GM21515 (cell line): ENCODE results near the gene SKP1.
"Not testable (repeated sequence)": the region's sequence is repeated elsewhere in the genome, so short reads cannot be mapped to it uniquely, and the experiment has no call there.

Experiments
- ATAC-seq: cut with Tn5 transposase; IDR thresholded peaks from one replicate; pipeline ENCODE4 v1.9.1; 2021; ENCODE audit not compliant: unreplicated experiment

Gene SKP1

GRCh38 chr5:134176511-134177368 is at the start of gene SKP1:
TSS of gene SKP1 (minus strand) at chr5:134176950. CDS start at chr5:134174022, 2,928 bp downstream.
- ATAC-seq, result peak; percentile 73

- ATAC-seq, result peak; percentile 79
Measured at GRCh38 chr5:134225780-134226440, 49.2 kb upstream of the SKP1 start, which contains the start of gene PPP2CA. TSS of gene PPP2CA (minus strand) at chr5:134226073. CDS start at chr5:134225861, 212 bp downstream.

DNA sequence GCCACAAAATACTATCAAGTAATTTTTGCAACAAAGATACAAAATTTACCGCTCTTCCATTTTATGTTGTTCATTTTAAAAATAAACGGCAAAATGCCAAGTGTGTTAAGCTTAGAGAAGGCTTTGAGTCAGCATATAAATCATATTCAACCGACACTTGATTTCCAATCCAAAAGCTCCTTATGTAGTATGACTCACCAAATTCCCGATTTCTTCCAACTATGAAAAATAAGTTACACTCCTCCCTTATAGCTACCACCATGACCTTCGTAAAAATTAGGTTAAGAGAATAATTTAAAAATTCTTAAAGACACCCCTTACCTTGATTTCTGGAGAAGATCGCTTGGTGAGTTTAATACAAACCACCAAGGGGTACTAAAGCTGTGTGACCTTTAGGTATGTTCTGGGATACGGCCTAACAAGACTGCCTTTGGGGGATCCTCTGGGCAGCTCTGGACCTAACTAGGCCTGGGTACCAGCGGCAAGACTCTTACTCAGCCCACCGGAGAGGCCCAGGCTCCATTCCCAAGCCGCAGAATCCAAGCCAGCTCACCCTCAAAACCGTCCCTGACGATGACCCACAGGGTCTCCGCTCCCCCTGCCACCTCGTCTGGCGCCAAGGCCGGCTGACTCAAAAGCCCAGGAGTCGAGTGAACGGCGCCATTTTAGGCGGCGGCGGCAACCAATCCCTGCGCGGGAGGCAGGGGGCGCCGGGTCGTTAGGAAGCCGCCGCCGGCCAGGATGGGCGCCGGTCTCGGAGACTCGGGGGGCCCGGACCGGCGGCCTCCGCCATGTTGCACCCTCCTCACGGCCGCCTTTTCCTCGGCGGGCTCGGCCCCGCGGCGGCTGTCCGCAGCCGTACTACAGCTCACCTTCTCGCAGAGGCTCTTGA is 48.4 kb upstream of the SKP1 start:
- ATAC-seq, result peak; percentile 33

DNA sequence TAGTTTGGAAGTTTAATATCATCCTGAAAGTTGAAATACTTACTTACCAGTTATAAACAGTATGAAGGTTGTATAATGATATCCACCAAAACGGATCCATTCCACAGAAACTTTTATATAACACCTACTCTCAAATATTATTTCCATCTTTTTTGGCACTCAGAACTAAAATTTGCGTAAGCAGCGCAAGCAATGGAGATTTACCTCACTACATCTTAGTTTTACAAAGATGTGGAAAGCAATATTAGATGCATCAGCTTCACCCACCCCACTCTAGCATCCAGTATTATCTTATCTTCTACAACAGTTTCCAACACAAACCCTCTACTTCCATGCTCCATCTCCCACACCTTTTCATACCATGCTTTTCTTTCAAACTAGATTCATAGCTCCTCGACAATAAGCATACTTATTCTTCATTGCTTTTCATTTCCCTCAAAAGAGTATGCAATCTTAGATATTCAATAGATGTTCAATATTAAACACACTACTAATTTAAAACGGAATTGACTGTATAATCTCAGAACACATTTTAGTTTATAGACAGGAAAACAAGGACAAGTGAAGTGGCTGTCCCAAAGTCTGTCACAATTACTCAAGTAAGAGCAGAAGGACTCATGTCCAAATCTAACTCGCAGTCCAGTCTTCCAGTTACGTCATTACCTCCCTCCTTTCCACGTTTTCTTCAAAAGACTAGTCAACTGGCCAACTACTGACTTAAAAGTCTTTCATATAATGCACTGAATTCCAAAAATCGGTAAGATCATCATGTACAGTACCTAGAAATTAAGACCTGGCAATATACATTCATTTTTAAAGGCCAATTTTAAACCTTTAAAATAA is 46.9 kb upstream of the SKP1 start:
- no peak for ATAC-seq

GRCh38 chr5:134221690-134222089 is 44.9 kb upstream of the SKP1 start:
- ATAC-seq, result not testable (repeated sequence)

- ATAC-seq, result no peak
Measured at GRCh38 chr5:134215757-134216156, 39.0 kb upstream of the SKP1 start.

- not testable (repeated sequence) for ATAC-seq
Measured at GRCh38 chr5:134211263-134212031, 34.7 kb upstream of the SKP1 start.

- ATAC-seq, result no peak
Measured at GRCh38 chr5:134209477-134210245, 32.9 kb upstream of the SKP1 start.

- no peak for ATAC-seq
Measured at GRCh38 chr5:134207696-134208095, 30.9 kb upstream of the SKP1 start.

DNA sequence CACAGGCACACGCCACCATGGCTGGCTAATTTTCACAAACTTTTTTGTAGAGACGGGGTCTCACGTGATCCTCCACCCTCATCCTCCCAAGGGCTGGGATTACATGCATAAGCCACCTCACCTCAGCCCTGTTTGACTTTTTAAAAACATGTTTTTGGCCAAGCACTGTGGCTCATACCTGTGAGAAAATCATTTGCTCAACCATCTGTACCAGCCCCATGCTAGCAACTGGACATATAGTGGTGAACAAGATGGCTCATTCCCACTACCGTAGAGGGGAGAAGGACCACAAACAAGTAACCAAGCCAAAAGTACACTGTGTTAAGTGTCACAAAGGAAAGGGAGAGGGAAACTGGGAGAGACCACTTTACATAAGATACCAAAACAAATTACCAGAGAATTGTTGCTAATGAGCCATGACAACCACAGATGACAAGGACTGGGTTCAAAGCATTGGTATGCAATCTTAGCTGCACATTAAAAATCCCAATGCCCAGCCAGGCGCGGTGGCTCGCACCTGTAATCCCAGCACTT is 29.9 kb upstream of the SKP1 start:
- no peak for ATAC-seq

DNA sequence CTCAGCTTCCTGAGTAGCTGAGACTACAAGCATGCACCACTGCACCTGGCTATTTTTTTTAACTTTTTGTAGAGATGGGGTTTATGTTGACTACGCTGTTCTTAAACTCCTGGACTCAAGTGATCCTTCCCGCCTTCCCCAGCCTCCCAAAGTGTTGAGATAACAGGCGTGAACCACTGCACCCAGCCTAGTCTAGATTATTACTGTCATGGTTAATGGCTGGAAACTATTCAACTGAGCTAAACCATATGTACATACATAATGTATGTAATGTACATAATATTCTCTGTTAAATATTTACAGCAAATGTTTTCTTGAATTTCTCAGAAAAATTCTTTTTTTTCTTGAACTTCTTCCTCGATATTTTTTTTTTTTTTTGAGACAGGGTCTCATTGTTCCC is 27.8 kb upstream of the SKP1 start:
- no peak for ATAC-seq

DNA sequence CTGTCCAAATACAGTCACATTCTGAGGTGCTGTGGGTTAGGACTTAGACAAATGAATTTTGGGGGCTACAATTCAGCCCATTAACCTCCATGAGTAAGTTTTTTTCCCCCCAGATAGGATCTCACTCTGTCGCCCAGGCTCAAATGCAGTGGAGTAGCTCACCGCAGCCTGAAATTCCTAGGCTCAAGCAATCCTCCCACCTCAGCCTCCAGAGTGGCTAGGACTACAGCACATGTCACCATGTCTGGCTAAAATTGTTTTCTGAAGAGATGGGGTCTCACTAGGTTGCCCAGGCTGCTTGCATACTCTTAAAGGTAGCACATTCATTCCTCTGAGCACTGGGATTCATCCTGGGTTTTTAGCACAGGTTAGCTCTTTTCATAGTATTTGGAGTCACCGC is 26.9 kb upstream of the SKP1 start:
- ATAC-seq, result no peak

- no peak for ATAC-seq
Measured at GRCh38 chr5:134195666-134196065, 18.9 kb upstream of the SKP1 start.

GRCh38 chr5:134189031-134189430 is 12.3 kb upstream of the SKP1 start:
- no peak for ATAC-seq

DNA sequence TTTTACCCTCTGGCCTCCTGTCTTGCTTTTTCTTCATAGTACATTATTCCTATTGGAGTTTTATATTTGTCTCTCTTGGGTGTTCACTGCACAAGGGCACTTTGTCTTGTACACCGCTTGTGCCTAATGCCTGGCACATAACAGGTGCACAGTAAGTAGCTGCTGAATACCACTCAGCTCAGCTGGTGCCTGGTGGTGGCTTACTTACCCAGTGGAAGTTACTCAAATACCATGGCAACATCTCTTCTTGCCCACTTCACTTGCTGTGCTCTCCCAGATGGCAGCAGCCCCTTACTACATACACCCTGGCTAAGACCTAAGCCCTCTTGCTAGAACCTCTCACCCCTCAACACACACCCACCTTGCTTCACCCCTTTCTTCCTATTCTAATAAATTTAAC is 11.3 kb upstream of the SKP1 start:
- no peak for ATAC-seq

- no peak for ATAC-seq
Measured at GRCh38 chr5:134184155-134185135, 7.7 kb upstream of the SKP1 start.

DNA sequence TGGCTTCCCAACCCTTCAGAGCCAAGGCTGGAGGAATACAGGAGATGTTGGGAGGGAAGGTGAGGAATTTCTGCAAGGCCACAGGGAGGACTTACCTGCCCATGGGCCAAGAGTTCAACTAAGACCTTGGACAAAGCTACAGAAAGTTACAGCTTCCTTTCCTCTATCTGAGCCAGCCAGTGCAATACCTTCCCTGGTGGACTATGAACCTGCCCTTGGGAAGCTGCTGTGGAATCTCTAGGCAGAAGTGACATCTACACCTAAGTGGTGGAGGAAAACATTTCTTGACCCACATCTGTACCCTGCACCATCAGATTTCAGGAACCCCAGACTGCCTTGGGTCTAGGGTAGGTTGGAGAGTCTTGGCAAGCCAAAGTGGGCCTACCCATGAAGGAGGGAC is 6.7 kb upstream of the SKP1 start:
- ATAC-seq, result no peak

DNA sequence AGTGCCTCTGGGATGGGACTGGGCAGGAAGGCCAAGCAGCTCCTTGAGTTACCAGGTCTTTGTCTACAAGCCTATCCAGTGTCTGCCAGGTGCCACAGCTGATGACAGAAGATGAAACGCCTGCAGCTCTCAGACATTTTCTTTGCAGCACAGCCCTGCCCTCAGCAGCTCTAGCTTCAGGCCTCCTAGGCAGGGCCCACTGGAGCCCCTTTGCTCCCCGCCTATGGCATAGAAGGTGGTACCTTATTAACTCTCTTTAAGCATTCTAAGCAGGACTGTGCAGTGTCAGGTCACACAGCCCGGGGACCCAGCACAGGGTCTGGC is 1.3 kb upstream of the SKP1 start:
- no peak for ATAC-seq
